ENCODE data around the gene MARCHF10. TPM values are rescaled to one million over a fixed set of nuclear protein-coding genes. Genes with fewer than 3 reads are reported as not detected.

Gene MARCHF10
- polyA plus RNA-seq, 1 experiment, result 0.43 TPM

GRCh38 chr17:62676952-62677596, 131.0 kb downstream of the MARCHF10 start:
- ChIA-PET POLR2A (no interaction called here), CTCF (no interaction called here)
- no peak for DNase-seq (ENCODE audit: low read depth)
- Histone ChIP-seq H3K36me3 (ENCODE audit: control insufficient read depth, insufficient read depth, low read length) (peaks cover 66% of the 10 kb centered on the region), H3K27me3 (ENCODE audit: control insufficient read depth, insufficient read depth, low read length) (no peaks in the 10 kb centered on the region), H3K4me3 (ENCODE audit: low read depth, low read length) (no peak overlapping the region)
- no peak for TF ChIP-seq CTCF (IDR thresholded peaks at IDR 0.05; ENCODE audit: insufficient read depth, low read depth, low read length)

GRCh38 chr17:62676231-62676943, 131.7 kb downstream of the MARCHF10 start:
- no peak for TF ChIP-seq CTCF (IDR thresholded peaks at IDR 0.05; ENCODE audit: insufficient read depth, low read depth, low read length)
- no peak overlapping the region for H3K4me3 ChIP-seq (ENCODE audit: low read depth, low read length)
- POLR2A ChIA-PET, result no interaction called here
- peaks cover 66% of the 10 kb centered on the region for H3K36me3 ChIP-seq (ENCODE audit: control insufficient read depth, insufficient read depth, low read length)
- CTCF ChIA-PET, result no interaction called here
- no peaks in the 10 kb centered on the region for H3K27me3 ChIP-seq (ENCODE audit: control insufficient read depth, insufficient read depth, low read length)
- DNase-seq (ENCODE audit: low read depth), result no peak

- ChIA-PET CTCF (interaction anchor here (1.2 kb wide), 1 partner anchor 123 kb away, joined by 3 read pairs; no protein-coding TSS in a partner anchor), POLR2A (no interaction called here)
- TF ChIP-seq CTCF (IDR thresholded peaks at IDR 0.05; ENCODE audit: insufficient read depth, low read depth, low read length), result no peak
- Histone ChIP-seq H3K4me3 (ENCODE audit: low read depth, low read length) (no peak overlapping the region), H3K27me3 (ENCODE audit: control insufficient read depth, insufficient read depth, low read length) (no peaks in the 10 kb centered on the region), H3K36me3 (ENCODE audit: control insufficient read depth, insufficient read depth, low read length) (peaks cover 62% of the 10 kb centered on the region)
- no peak for DNase-seq (ENCODE audit: low read depth)
Observed at GRCh38 chr17:62675701-62676100, 132.4 kb downstream of the MARCHF10 start.

GRCh38 chr17:62675260-62675659, 132.9 kb downstream of the MARCHF10 start:
- POLR2A ChIA-PET, result no interaction called here
- no peaks in the 10 kb centered on the region for H3K27me3 ChIP-seq (ENCODE audit: control insufficient read depth, insufficient read depth, low read length)
- no peak for TF ChIP-seq CTCF (IDR thresholded peaks at IDR 0.05; ENCODE audit: insufficient read depth, low read depth, low read length)
- H3K4me3 ChIP-seq (ENCODE audit: low read depth, low read length), result no peak overlapping the region
- CTCF ChIA-PET, result interaction anchor here (1.2 kb wide), 1 partner anchor 122 kb away, joined by 3 read pairs; no protein-coding TSS in a partner anchor
- DNase-seq (ENCODE audit: low read depth), result no peak
- peaks cover 64% of the 10 kb centered on the region for H3K36me3 ChIP-seq (ENCODE audit: control insufficient read depth, insufficient read depth, low read length)

GRCh38 chr17:62674841-62675240, 133.3 kb downstream of the MARCHF10 start:
- DNase-seq (ENCODE audit: low read depth), result no peak
- no peak overlapping the region for H3K4me3 ChIP-seq (ENCODE audit: low read depth, low read length)
- H3K27me3 ChIP-seq (ENCODE audit: control insufficient read depth, insufficient read depth, low read length), result no peaks in the 10 kb centered on the region
- POLR2A ChIA-PET, result no interaction called here
- CTCF ChIA-PET, result interaction anchor here (1.2 kb wide), 1 partner anchor 122 kb away, joined by 3 read pairs; no protein-coding TSS in a partner anchor
- H3K36me3 ChIP-seq (ENCODE audit: control insufficient read depth, insufficient read depth, low read length), result peaks cover 67% of the 10 kb centered on the region
- no peak for TF ChIP-seq CTCF (IDR thresholded peaks at IDR 0.05; ENCODE audit: insufficient read depth, low read depth, low read length)

Measured in BJ (cell line).